NCI-H1105 (cell line): Measurements from ENCODE around the gene ALPG.
"Not testable (repeated sequence)": the region's sequence is repeated elsewhere in the genome, so short reads cannot be mapped to it uniquely, and the experiment has no call there.

ENCODE experiments used
- DNase-seq: peaks from one replicate; lab custom pipeline; 2025; lab: John Stamatoyannopoulos, UW

ALPG gene

DNA sequence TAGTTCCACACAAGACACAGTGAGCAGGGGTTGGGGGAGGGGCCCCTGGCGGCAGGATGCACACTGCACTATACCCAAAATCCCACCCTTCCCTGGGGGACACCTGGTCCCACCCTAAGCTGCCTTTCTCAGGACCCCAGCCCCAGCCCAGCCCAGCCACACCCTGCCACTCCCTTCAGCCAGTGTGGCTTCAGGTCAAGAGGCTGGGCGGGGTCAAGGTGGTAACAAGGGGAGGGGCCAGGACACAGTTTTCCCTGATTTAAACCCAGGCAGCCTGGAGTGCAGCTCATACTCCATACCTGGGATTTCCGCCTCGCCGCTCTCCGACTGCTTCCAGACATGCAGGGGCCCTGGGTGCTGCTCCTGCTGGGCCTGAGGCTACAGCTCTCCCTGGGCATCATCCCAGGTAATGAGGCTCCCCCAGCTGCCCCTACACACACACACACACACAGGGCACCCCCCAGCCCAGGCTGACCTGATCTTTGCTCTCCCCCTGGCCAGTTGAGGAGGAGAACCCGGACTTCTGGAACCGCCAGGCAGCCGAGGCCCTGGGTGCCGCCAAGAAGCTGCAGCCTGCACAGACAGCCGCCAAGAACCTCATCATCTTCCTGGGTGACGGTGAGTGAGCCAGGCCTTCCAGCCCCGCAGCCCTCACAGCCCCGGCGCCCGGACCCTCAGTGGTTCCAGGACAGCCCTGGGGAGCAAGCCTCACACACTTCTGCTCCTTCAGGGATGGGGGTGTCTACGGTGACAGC, at the start of gene ALPG:
ALPG (plus strand) TSS at position 289 of the 755 bp plus-strand sequence; CDS start at position 340, 51 bp downstream.
- DNase-seq, result no peak

DNA sequence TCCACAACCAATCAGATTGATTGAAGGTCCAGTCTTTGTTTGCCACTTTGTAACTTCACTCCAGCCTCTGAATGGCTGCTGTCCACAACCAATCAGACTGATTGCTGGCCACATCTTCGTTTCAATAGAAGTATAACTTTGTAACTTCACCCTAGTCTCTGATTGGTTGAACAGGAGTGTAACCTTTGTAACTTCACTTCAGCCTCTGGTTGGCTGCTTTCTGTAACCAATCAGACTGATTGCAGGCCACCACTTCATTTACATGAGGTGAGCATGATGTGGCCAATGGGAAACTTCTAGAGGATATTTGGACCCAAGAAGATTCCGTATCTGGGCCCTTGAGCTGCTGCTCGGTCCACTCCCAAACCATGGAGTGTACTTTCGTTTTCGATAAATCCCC, 45.0 kb upstream of the ALPG start:
- no peak for DNase-seq

DNA sequence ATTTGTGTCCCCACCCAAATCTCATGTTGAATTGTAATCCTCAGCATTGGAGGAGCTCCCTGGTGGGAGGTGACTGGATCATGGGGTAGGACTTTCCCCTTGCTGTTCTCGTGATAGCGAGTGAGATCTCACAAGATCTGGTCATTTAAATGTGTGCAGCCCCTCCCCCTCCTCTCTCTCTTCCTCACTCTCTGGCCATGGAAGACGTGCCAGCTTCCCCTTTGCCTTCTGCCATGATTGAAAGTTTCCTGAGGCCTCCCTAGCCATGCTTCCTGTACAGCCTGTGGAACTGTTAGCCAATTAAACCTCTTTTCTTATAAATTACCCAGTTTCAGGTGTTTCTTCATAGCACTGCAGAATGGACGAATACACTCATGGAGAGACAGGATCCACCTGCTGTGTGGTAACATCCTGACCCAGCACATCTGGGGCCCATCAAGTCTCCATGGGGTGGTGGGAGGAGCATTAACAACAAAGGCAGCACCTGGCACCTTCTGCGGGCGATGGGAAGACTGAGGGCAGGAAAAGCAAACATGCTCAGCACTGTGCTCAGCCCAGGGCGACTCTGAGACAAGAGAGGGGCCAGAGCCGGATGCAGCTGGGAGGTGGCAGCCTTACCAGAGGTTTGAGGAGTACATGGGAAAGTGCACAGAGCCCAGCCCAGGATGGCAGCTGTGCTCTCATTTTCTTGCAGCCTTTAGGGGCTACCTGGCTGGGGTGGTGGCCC, 44.3 kb upstream of the ALPG start:
- no peak for DNase-seq

DNA sequence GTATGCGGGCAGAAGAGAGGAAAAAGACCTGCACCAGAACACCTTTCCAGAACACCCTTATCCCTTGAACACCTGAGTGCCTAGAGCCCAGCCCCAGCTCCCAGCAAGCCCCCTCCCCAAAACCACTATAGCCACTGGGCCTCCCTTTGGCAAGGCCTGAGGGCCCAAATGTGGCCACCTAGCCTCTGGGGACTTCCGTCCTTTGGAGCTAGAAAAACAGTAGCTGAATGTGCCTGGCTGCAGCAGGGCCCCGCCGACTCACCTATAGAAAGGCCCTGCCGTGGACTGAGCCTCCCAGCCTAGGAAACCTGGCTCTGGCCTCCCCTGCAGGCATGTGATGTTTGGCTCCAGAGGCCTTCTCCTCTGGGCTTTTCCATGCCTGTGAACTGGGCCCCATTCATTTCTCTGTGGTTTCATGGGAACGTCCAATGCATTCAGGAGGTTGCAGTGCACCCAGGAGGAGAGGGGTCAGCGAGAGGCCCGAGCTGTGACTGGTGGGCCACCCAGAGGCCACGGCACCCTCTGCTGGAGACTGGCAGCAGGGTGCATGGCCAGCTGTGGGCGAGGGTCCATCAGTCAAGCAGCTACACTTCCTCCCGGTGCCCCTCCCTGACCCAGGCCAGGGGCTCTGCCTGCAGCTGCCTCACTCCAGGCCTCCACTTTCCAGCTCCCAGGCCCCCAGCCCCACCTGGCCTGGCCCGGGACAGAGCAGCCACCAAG, 43.4 kb upstream of the ALPG start:
- DNase-seq, result not testable (repeated sequence)

DNA sequence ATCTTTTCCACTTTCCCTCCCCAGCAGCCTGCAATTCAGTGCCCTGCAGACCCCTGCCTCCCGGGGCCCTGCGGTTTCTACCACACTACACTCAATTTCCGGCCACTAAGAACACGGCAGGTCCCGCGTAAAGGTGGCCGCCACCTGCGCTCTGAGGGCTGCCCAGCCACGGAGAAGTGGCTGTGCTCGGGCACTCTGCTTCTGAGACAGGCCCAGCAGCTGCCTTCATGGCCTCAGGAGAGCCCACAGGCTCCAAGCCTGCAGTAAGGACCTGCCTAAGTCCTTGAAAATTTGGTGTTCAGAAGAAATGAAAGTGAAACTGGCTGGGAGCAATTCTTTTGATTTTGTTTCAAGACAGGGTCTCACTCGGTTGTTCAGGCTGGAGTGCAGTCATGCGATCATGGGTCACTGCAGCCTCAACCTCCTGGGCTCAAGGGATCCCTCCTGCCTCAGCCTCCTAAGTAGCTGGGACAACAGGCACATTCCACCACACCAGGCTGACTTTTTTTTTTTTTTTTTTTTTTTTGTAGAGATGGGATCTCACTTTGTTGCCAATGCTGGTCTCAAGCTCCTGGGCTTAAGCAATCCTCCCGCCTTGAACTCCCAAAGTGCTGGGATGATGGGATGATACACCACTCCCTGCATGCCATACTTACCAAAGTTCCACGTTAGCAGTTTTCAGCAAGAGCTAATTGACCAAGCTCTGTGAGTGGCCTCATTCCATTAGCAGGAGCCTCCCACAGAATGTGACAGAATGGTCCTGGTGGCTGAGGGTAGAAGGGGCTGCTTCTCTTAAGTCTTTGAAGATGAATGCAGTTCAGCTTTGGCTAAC, 42.6 kb upstream of the ALPG start:
- DNase-seq, result no peak

DNA sequence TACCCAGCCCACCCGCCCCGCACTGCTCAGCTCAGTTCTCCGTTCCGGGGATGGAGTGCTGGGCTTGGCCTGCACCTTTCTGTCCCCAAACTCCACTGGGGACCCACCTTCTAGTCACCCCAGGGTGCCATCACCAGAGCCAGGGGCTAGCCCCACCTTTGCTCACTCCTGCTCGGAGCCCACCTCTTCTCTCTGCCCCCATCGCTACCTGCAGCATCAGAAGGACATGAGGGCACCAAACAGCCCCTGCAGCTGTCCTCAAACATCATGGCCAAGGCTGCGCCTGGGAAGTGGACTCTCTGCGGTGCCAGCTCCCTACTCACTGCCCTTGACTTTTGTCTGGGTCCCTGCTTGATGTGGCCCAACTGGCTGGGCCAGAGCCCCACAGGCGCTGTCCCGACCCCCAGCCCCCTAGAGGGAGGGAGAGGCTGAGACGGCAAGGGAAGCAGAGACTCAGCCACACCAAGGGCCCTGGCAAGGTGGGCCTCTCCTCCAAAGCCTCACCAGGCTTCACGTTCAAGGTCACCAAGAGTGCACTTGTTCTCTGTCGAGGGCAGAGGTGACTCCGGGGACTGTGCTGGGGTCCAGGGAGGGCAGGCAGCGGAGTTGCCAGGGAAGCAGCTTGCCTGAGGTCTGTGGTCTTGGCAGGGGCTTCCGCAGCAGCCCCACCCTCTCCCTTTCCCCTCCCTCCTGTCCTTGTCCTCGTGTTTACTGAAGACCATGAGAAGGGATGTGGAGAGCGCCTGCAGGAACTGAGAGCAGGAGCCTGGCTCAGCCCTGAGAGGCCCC, 41.6 kb upstream of the ALPG start:
- DNase-seq, result not testable (repeated sequence)

DNA sequence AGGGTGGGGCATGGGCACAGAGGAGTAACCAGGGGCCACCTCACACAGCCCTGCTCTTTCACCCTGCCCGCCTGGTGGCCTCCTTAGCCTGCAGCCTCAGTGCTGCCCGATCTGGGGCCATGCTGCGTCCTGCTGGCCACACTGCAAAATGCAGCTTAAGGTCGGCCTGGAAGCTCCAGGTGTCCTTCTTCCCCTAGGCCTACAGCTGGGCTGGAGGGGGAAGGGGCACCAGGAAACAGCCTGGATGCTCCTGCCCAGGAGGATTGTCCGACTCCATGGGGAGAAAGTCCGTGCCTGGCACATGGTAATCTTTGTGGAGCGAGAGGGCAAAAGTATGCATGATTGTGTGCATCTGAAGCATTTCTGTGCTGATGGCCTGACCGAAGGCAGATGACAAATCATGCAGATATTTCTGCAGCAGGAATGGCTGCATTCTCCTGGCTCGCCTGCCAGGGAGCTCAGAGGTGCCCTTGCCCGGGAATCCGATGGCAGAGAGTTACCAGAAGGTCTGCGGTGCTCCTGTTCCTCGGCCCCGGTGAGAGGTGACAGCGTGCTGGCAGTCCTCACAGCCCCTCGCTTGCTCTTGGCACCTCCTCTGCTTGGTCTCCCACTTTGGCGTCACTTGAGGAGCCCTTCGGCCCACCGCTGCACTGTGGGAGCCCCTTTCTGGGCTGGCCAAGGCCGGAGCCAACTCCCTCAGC, 40.9 kb upstream of the ALPG start:
- no peak for DNase-seq

DNA sequence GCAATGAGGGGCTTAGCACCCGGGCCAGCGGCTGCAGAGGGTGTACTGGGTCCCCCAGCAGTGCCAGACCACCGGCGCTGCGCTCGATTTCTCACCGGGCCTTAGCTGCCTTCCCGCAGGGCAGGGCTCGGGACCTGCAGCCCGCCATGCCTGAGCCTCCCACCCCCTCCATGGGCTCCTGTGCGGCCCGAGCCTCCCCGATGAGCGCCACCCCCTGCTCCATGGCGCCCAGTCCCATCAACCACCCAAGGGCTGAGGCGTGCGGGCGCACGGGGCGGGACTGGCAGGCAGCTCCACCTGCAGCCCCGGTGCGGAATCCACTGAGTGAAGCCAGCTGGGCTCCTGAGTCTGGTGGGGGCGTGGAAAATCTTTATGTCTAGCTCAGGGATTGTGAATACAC, 40.2 kb upstream of the ALPG start:
- DNase-seq, result not testable (repeated sequence)

DNA sequence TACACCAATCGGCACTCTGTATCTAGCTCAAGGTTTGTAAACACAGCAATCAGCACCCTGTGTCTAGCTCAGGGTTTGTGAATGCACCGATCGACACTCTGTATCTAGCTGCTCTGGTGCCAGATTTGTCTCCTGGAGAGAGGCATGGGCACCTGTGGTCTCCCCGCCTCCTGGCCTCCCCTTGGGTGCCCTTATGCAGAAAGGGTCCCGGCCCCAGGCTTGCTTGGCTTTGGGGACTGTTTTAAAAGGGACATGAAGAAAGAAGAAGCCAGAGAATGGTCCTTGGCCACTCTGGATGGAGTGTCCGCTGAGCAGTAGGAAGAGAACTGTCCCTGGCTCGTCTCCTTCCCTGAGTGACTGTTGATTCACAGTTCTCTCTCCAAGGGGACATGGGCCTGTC, 39.6 kb upstream of the ALPG start:
- no peak for DNase-seq

DNA sequence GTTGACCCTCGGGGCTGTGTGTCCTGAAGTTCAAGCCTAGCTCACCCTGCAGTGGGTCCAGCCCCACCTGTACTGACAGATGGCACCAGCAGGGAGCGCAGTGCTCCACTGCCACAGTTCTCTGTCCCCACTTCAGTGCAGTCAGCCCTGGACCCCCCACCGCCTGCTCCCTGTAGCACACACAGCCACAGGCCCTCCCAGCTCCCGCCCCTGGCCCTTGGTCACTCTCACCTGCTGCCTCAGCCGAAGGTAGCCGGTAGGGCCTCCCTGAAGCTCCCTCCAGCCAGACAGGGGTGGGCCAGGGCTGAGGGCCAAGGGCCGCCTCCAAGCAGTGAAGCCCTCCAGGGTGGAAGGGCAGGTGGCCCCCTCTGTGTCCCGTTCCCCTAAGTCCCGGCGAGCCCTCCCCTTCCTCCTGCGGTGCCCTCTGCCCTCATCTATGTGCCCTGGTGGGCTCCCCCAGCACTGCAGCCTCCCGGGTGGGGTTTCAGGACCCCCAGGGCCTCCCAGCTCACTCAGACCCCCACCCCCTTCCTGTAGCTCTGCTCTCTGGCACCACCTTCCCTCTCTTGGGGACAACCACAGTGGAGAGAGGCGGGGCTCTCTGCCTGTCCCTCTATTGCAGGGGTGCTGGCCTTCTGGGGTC, 38.9 kb upstream of the ALPG start:
- no peak for DNase-seq

DNA sequence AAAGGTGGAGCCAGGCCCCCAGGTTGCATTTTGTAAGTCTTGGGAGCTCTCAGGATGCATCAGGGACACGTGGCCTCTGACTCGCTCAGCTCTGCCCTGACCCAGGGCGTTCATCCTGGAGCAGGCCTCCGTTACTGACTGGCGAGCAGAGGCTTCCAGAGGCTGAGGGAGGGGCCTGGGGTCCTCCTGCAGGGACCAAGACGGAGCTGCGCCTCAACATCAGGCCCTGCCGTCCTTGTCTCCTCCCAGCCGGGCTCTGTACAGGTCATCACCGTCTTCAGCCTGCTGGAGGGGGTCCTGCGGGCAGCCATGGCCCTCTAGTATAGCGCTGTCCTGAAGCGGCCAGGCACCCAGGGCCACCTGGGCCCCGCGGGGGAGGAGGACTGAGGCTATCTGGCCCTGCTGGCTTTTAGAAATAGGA, 38.3 kb upstream of the ALPG start:
- no peak for DNase-seq

DNA sequence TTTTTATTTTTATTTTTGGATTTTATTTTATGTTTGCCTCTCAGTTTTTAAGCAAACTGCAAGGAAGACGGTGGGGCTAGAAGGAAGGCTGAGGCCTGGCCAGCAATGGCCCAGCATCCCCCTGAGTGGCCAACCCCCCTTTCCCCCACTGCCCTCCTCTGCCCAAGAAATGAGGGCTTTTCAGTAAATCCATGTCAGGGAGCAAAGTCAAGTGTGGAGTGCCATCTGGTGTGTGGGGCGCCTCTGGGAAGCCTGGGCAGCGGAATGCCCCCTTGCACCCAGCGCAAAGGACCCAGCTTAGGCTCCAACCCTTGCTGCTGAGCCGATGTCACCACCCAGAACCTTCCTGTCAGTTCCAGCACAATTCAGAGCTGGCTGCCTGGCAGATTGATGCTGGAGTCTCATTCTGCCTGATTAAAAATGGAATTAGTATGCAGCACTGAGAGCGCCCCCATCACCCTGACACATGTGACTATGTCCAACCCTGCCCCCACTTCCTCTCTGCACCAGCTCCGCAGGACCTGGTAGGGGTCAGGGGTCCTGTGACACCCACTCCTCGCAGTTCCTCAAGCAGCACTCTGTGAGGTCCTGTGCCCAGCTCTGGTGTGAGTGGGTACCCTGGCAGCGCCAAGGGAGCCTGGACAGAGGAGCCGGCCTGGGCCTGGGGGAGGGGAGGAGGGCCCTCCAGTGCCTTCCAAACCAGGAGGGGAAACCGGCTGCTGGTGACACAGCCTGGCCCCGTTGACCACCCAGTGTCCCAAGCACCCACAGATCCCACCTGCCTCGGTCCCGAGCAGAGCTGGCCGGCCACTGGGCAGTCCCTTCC, 37.3 kb upstream of the ALPG start:
- no peak for DNase-seq

DNA sequence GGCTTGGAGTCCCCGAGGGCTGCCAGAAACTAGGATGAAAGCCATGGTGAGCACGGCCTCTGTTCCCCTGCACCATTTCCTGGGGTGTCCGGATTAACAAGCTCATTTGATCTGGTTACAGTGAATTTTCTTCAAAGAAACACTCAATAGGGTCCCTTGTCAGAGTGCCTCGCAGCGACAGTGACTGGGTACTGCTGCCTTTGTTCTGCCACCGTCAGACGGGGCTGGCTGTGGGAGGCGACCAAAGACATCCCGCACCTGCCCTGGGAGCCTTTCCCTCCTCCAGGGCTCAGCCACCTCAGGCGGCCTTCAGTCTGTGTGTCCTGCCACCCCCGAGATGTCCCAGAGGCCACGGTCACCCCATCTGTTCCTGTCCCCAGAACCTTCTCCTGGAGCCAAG, 36.6 kb upstream of the ALPG start:
- not testable (repeated sequence) for DNase-seq

DNA sequence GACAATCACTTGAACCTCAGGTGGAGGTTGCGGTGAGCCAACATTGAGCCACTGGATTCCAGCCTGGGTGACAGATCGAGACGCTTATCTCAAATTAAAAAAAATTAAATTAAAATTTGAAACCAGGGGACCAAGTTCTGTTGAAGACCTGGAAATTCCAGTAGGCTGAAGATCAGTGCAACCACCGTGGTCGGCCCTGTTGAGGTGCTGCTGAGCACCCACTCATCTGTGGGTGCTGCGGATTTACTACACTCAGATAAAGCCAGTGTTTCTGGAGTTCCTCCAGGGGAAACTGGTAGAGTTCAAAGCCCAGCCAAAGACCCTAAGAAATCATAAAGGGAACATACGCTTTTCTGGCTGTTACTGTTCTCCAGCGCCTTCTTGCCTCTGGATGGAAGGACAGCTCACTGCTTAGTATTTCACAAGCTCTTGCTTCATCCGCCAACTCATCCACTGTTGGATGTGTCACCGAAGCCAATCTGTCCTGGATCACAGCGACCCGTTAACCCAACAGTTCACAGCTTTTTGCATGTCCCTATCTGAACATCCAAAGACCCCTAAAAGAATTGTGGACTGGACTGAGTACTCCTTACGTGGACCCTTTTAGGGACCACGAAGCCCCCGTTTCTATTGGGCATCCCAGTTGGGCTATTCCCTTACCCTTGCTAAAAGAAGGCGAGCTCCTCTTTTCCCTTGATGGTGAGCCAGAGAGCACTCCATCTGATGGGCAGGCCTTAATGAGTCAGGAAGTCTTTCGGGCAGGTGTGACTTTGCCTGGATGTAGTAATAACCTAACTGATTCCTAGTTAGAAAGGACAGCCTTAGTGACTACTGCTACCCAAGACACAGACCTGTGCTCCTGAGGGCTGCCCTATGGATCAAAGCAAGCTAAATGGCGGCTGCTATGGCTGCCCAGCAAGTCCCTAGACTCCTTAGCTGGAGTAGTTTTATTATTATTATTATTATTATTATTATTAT, 34.1 kb upstream of the ALPG start:
- no peak for DNase-seq

DNA sequence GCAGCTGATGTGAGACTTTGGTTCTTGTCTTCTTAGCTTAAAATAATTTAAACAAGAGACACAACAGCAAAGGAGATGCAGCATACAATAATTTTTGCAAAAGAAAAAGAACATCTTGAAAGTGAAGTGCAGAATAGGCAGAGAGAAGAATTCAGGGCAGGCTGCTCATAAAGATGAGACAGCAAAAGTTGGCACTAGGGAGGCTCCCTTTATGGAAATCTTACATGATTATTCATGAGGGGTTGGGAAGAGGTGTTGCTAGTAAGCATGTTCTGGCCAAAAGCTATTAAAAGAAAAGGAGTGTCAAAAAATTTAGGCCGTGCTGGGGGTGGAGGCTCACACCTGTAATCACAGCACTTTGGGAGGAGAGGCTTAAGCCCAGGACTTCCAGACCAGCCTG, 32.3 kb upstream of the ALPG start:
- DNase-seq, result no peak

DNA sequence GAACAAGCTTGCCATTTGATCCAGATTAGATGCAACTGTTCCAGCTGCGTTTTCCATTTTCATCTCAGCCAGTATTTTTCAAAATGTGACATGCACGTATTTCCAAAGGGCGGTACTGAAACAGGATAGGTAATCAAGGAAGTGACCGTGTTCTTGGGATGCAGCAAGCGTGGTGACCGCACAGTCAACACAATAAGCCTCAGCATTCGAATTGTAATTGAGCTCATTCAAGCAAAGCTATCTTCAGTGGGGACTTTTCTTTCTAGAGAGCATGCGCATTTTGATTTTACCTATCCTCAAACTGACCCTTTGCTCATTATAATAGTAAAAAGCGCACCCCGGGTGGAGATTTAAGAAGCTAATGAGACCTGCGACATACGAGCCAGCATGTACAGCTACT, 31.5 kb upstream of the ALPG start:
- no peak for DNase-seq

DNA sequence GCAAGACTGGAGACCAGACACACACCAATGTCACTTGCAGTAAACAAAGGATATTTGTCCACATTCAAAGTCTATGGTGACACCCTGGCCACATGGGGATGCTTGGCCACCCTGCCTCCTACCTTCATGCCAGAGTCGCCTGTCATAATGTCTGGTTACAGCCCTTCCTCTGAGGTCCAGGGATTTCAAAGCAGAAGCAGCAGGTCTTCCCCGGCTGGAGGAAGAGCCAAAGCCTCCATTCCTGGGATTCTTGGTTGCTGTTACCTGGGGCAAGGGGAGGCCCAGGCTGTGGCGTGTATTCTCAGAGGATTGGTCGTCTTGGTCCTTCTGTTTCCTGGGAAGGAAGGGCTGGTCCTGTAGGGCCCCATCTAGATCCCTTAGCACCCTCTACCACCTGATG, 30.4 kb upstream of the ALPG start:
- DNase-seq, result no peak

DNA sequence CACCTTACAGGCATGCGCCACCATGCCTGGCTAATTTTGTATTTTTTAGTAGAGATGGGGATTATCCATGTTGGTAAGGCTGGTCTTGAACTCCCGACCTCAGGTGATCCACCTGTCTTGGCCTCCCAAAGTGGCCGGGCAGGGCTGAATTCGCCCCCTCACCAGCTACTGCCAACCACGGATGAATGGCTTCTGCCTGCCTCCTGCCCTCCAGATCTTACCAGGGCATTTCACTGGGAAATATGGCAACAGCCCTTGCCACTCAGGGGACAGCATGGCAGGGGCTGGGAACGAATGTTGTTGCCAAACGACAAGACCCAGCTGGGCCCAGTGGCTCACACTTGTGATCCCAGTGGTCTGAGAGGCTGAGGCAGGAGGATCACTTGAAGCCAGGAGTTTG, 29.9 kb upstream of the ALPG start:
- DNase-seq, result no peak
